ENCODE results near the gene DHRSX. TPM values are rescaled to one million over a fixed set of nuclear protein-coding genes. Genes with fewer than 3 reads are reported as not detected.

The DHRSX gene
- total RNA-seq = 47.0 TPM

GRCh38 chrX:2500803-2501558 is at the start of gene DHRSX, which contains the start of gene ZBED1:
Gene DHRSX (minus strand): TSS chrX:2500976. CDS start chrX:2500925, 51 bp downstream.
Gene ZBED1 (minus strand): TSS chrX:2500976. CDS start chrX:2490719, 10,257 bp downstream.

Other genes with a start within 250 kb of the DHRSX start
- 41.9 TPM for gene ZBED1, start within 50 bp of the DHRSX start, total RNA-seq
- 20.0 TPM for gene CD99, start 190.3 kb upstream of the DHRSX start, total RNA-seq